ENCODE measurements around the gene SPART. TPM values are rescaled to one million over a fixed set of nuclear protein-coding genes. Genes with fewer than 3 reads are reported as not detected.

The SPART gene
- 100 to 1,000 TPM in 1 of 4 donors, 10 to 100 TPM in 3; 79.1 to 117 (median 89.6) TPM for total RNA-seq

- no peak for TF ChIP-seq CTCF (IDR thresholded peaks at IDR 0.05; ENCODE audit: low read depth)
These were observed at the start of gene SPART for GRCh38 chr13:36346222-36347083. TSS of gene SPART (minus strand) at chr13:36346394. CDS start at chr13:36335830, 10,564 bp downstream.

GRCh38 chr13:36395280-36395679 is 49.1 kb upstream of the SPART start:
- no peak for TF ChIP-seq CTCF (IDR thresholded peaks at IDR 0.05; ENCODE audit: low read depth)

- TF ChIP-seq CTCF (IDR thresholded peaks at IDR 0.05; ENCODE audit: low read depth), result no peak
These were observed 39.3 kb upstream of the SPART start for GRCh38 chr13:36385489-36385888.

GRCh38 chr13:36382030-36382429 is 35.8 kb upstream of the SPART start:
- no peak for TF ChIP-seq CTCF (IDR thresholded peaks at IDR 0.05; ENCODE audit: low read depth)

GRCh38 chr13:36377826-36378468 is 31.8 kb upstream of the SPART start:
- no peak for TF ChIP-seq CTCF (IDR thresholded peaks at IDR 0.05; ENCODE audit: low read depth)

- TF ChIP-seq CTCF (IDR thresholded peaks at IDR 0.05; ENCODE audit: low read depth), result no peak
These were observed 27.9 kb upstream of the SPART start for GRCh38 chr13:36374063-36374462.

GRCh38 chr13:36371185-36371584 is 25.0 kb upstream of the SPART start:
- TF ChIP-seq CTCF (IDR thresholded peaks at IDR 0.05; ENCODE audit: low read depth), result no peak

Measured in subcutaneous adipose tissue (tissue), 4 donors.